HG03060 (cell line): Measurements from ENCODE around the gene BRME1.

Experiments
- ATAC-seq: cut with Tn5 transposase; IDR thresholded peaks from one replicate; pipeline ENCODE4 v1.9.1; 2021; ENCODE audit warnings: low read depth, moderate number of reproducible peaks; ENCODE audit not compliant: unreplicated experiment

Gene BRME1

GRCh38 chr19:13892870-13893269 is 13.0 kb downstream of the BRME1 start:
- ATAC-seq: no peak

- ATAC-seq: no peak
Observed at GRCh38 chr19:13890136-13890535, 15.8 kb downstream of the BRME1 start.

DNA sequence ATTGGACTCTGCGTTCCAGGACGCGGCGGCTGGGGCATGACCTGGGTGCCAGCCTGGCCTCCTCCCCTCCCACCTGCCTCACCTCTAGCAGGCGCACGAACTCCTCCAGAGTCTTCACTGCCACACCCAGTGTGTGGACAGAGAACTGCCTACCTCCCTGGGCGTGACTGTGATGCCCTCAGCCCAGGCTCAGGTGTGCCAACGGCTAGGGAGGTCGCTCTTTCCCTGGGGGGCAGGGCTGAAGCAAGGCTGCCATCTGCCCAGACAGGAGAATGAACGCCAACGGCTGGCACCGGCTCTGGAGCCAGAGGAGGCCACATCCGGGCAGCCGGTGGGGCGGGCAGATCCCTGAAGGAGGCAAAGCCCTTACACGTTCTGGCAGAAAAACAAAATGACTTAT is 17.6 kb downstream of the BRME1 start:
- no peak for ATAC-seq

DNA sequence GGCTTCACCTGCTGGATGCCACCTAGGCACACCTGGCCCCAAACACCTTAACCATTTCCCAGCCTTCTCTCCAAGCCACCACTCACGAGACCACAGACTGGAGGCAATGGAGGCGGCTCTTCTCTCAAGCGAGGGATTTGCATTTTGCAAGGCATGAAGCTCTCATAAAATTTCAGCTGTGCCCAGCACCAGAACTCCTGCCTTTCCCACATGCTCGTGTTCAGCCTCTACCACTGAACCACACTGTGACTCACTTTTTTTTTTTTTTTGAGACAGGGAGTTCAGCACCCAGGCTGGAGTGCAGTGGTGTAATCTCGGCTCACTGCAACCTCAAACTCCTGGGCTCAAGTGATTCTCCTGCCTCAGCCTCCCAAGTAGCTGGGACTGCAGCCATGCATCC is 18.4 kb downstream of the BRME1 start:
- no peak for ATAC-seq

DNA sequence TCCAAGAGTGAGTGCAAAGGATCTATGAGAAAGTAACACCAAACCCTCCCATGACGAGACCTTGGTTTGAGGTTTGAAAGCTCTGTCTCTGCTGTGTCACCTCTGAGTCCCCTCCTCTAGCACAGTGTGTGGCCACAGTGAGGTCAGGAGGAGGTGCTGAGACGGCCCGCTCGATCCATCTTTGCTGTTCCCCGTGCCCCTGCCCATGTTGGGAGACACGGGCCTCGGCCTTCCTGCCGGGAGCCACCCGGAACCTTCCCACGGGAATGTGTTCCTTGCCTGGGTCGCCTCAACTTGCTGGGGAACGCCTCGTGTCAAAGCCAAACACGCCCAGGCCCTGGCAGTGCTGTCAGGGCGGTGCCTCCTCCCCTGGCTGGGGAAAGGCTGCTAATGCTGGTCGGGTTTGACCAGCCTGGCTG is 18.9 kb downstream of the BRME1 start:
- no peak for ATAC-seq

- no peak for ATAC-seq
Observed at GRCh38 chr19:13885826-13886365, 20.0 kb downstream of the BRME1 start.

GRCh38 chr19:13884726-13885591 is 21.0 kb downstream of the BRME1 start:
- ATAC-seq: no peak

DNA sequence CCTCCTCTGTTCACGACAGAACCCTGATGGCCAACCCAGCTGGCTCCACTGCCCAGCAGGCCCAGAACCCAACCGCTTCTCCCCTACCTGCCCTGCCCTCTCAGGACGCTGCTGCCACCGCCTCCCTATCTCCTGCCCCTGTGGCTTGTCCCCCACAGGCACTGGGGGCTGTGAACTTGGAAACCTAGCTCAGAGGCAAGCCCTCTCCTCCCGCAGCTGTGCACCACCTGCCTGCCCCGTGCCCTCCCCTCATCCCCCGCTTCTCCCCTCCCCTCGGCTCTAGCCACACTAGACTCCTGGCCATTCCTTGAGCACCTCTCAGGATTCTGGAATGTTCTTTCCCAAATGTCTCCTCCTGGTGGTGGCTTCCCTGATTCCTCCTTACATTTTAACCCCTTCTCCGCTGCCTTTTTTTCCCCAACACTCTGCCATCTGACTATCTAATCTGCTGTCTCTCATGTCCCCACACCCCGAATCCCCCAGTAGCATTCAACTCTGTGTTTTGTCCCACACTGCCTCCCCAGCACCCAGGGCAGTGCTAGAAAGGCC is 22.3 kb downstream of the BRME1 start:
- ATAC-seq: no peak

- no peak for ATAC-seq
Observed at GRCh38 chr19:13882836-13883235, 23.1 kb downstream of the BRME1 start.

DNA sequence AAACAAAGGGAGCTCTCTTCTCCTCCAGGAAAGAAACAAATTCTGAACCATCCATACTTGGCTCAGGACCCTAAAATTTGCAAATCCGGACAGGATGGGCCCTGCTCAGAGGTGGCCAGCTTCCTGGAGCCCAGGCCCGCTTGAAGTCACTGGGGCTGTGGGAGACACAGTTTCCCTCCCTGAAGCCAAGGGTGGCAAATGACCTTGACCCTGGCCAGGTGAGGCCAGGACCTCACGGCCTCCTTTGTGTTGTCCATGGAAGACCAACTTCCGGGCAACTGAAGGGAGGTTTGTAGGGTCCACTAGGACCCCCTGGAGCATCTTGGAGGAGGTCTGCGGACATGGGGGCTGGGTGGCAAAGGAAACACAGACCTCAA is 23.5 kb downstream of the BRME1 start:
- ATAC-seq: no peak

DNA sequence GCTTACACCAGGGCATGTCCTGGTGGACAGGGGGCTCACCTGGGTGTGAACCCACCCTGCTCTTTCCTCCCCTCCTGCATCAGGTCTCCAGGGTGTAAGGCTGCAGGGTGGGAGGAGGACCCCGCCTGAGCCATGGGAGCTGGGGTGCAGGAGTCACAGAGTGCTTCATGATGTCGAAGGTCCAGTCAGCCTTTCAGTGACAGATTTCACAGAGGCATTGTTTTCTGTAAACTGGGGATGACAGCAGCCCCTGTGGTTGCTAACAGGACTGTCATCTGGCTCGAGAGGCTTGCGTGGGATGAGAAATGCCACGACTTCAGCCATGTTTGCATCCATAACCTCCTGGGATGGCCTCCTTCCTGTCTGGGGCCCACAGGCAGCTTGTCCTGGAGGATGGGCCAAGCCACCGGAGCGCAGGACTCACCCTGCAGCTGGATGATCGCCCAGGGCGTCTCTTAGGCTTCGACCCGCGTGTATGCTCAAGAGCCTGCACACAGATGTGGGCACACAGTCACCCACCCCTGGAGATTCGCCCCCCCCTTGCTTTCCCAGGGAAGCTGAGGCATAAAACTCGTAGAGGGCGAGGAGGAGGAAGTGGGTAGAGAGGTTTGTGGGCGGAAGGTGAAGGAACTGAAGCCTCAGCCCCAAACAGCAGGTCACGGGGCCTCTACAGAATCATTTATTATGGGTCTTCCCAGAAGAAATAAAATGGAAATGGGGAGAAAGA is 24.1 kb downstream of the BRME1 start:
- no peak for ATAC-seq

DNA sequence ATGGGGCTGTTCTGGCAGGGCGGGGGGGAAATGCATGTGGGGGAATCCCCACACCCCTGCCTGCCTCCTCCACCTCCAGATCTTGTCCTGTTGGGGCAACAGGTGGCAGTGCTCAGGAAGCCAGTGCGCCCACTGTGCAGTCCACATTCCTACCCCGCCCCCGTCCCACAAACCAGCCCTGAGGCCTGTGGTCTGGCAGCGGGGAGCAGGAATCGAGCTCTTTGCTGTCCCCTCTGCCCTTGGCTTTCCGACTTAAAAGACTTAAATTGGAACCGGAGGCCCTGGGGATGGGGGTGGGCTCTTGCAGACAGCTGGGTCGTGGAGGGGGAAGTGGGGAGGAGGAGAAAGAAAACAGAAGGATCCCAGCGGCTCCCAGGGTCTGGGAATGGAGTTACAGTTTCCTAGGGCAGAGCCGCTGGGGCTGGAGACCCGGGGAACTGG is 24.6 kb downstream of the BRME1 start:
- ATAC-seq: no peak

- peak; percentile 54 for ATAC-seq
Observed at GRCh38 chr19:13880059-13881043, 25.6 kb downstream of the BRME1 start.

- ATAC-seq: no peak
Observed at GRCh38 chr19:13877303-13877702, 28.6 kb downstream of the BRME1 start.

DNA sequence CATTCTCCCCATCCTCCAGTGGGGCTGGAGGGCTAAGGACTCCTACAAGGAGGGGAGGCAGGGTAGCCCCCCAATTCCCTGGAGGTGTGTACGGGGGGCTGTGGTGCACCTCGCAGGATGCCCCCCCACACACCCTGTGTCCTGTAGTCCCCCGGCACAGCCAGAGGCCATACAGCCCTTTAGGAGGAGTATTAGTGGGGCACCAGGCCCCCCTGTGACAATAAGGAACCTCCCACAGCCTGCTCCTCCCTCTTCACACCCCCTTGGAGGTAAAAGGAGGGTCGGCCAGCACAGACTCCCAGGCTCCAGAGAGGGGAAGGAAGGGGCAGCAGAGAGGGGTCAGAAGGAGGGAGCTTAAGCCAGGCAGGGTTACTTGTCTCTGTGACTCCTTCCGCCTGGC is 29.1 kb downstream of the BRME1 start, which contains the start of gene NANOS3:
TSS of gene NANOS3 (plus strand) at position 301 of the 400 bp plus-strand sequence. CDS start 115 bp downstream, outside the sequence.
- no peak for ATAC-seq

GRCh38 chr19:13875824-13876223 is 30.1 kb downstream of the BRME1 start:
- no peak for ATAC-seq

GRCh38 chr19:13873834-13874515 is 31.9 kb downstream of the BRME1 start:
- ATAC-seq: no peak

DNA sequence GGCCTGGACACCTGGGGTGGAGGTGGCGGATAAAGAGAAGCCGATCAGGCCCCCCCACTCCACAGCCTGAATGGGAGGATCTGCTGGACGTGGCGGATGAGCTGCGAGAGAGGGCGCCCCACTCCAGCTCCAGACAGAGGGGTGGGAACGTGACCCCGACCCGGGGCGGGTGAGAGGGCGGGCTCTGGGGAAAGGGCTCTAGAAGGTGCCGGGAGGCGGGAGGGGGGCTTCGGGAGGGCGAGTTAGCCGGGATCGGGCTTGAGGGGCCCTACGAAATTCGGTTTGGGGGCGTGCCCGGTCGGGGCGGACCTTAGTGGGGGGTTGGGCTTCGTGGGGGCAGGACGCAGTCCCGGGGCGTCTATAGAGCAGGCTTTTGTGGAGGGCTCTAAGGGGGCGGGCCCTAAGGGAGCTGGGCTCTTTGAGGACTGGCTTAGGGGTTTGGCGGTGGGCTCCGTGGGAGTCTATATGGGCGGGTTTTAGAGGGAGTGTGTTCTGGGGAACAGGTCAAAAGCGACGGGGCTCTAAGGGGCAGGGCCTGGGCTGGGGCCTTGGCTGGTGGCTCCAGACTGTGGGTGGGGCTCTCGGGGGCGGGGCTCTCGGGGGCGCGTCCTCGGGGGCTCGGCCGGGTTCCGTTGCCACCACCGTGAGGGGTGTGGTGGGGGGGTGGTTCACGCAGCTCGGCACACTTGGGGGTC is 33.1 kb downstream of the BRME1 start:
- no peak for ATAC-seq

- no peak for ATAC-seq
Observed at GRCh38 chr19:13872339-13872694, 33.6 kb downstream of the BRME1 start.
